ENCODE results near the gene KCNAB1. TPM values are rescaled to one million over a fixed set of nuclear protein-coding genes. Genes with fewer than 3 reads are reported as not detected.

Gene KCNAB1
- total and polyA plus RNA-seq, 2 of the 8 experiments (the other 6 are each of a cell fraction or from before 2014, with no cell fraction given), result 0.51 to 2.3 TPM

DNA sequence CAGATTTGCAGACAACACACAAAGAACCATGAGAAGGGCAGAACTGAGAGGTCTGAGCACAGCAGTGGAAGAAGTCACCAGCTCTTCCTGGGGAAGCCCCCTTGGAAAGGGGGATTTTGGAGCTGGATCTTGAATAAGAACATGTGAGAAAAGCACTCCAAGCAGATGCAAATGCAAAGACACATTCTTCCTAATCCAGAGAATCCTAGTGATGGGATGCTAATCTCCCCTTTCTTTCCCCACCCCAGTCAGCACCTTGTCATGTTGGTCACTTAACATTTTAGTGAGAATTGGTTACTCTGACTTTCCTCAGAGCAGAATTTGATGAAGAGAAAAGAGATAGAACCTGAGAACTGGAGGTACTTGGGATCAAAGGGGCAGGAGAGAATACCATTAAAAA is 286.0 kb downstream of the KCNAB1 start:
- Histone ChIP-seq H4K20me1 (replicated peaks in 1 of 2; ENCODE audit: control insufficient read depth in 1 of 2, insufficient read depth in 2 of 2, low read length in 2 of 2) (no peaks in the 10 kb centered on the region), H3K4me3 (ENCODE audit: extremely low read depth in 1 of 4, insufficient read depth in 2 of 4, low read depth in 3 of 4, low read length in 4 of 4) (no peak overlapping the region), H2AFZ (ENCODE audit: low read length) (peak overlapping the region; percentile 65), H4K5ac (ENCODE audit: insufficient read length, low read depth, low read length) (no peak overlapping the region), H3K4me1 (replicated peaks in 1 of 4; ENCODE audit: control insufficient read depth in 3 of 4, insufficient read depth in 4 of 4, low read length in 3 of 4) (peaks cover 0 to 2% (median 0%) of the 10 kb centered on the region in 4 experiments; a peak in 1 of 7 replicates), H3K36me3 (ENCODE audit: control insufficient read depth in 2 of 4, insufficient read depth in 4 of 4, low read length in 3 of 4) (no peaks in the 10 kb centered on the region), H3K27me3 (replicated peaks in 1 of 4; ENCODE audit: control insufficient read depth in 3 of 4, extremely low read depth in 1 of 4, insufficient read depth in 3 of 4, low read length in 3 of 4) (no peaks in the 10 kb centered on the region), H2BK12ac (ENCODE audit: low read depth, low read length) (no peak overlapping the region), H2BK5ac (ENCODE audit: low read depth, low read length) (no peak overlapping the region), H3K27ac (ENCODE audit: low read depth, low read length) (no peak overlapping the region; the same call in 1 of the 2 replicates), H3K14ac (ENCODE audit: insufficient read length) (no peak overlapping the region), H3K9ac (replicated peaks in 1 of 4; ENCODE audit: extremely low read depth in 1 of 4, low read depth in 3 of 4, low read length in 3 of 4) (no peak overlapping the region), H3K79me2 (ENCODE audit: control insufficient read depth in 1 of 2, insufficient read depth in 2 of 2, low read length in 2 of 2) (no peaks in the 10 kb centered on the region), H3K23me2 (ENCODE audit: low read depth, low read length) (no peaks in the 10 kb centered on the region), H3K79me1 (ENCODE audit: low read depth, low read length) (no peaks in the 10 kb centered on the region), H3K23ac (ENCODE audit: insufficient read length) (no peak overlapping the region), H2BK15ac (ENCODE audit: low read length) (0 out of 2 replicates have a peak overlapping the region, but pooled peaks have one; percentile 31), H2AK5ac (ENCODE audit: low read depth, low read length) (no peak overlapping the region), H3K4ac (replicated peaks; ENCODE audit: insufficient read length, low read depth, low read length) (no peak overlapping the region), H3K4me2 (ENCODE audit: insufficient read depth in 1 of 2, low read depth in 2 of 2, low read length in 2 of 2) (peak overlapping the region in 1 of 2 experiments; percentile 32; a peak in 1 of 4 replicates), H2BK120ac (replicated peaks; ENCODE audit: low read depth, low read length) (no peak overlapping the region), H2BK20ac (ENCODE audit: low read length) (no peak overlapping the region), H4K8ac (ENCODE audit: extremely low read depth, insufficient read depth, low read length) (no peak overlapping the region), H3K18ac (ENCODE audit: extremely low read depth, low read length) (no peak overlapping the region), H4K91ac (replicated peaks; ENCODE audit: insufficient read length, low read length) (no peak overlapping the region), H3K56ac (replicated peaks; ENCODE audit: insufficient read length, low read depth, low read length) (no peak overlapping the region), H3K9me3 (ENCODE audit: insufficient read depth in 2 of 2, low read depth in 1 of 2, low read length in 1 of 2) (no peaks in the 10 kb centered on the region)
- ChIA-PET CTCF (ENCODE audit: partially characterized antibody) (interaction anchor here (0.8 to 2.2 kb wide), 7 partner anchors 8 to 256 kb away, joined by 3 to 5 read pairs (median 4); no protein-coding TSS in a partner anchor), POLR2A (ENCODE audit: partially characterized antibody) (no interaction called here)
- DNase-seq (ENCODE audit: low read depth in 1 of 2, low spot score in 2 of 2), result peak in 1 of 2 experiments; percentile 5
- peak; percentile 19 for FAIRE-seq
- TF ChIP-seq POLR2A (IDR thresholded peaks at IDR 0.05; ENCODE audit: control extremely low read depth in 1 of 2, low read depth in 2 of 2, low read length in 2 of 2) (no peak), TEAD4 (IDR thresholded peaks at IDR 0.05; ENCODE audit: low read depth, low read length) (no peak), CHD2 (IDR thresholded peaks at IDR 0.05; ENCODE audit: low read length) (no peak), KDM5A (IDR thresholded peaks at IDR 0.05; ENCODE audit: low read length) (no peak), NANOG (IDR thresholded peaks at IDR 0.05; ENCODE audit: insufficient read depth, low read depth, low read length, poor library complexity, severe bottlenecking) (no peak), SAP30 (IDR thresholded peaks at IDR 0.05; ENCODE audit: insufficient read depth, insufficient replicate concordance, low read length) (no peak), HDAC2 (IDR thresholded peaks at IDR 0.05; ENCODE audit: borderline replicate concordance in 1 of 2, low read depth in 2 of 2, low read length in 2 of 2) (no peak), SP2 (IDR thresholded peaks at IDR 0.05; ENCODE audit: low read length) (no peak), SIN3A (conservative IDR thresholded peaks at IDR 0.05 in 1 of 2, IDR thresholded peaks at IDR 0.05 in 1 of 2; ENCODE audit: low read depth in 1 of 2, low read length in 2 of 2) (no peak), SP1 (IDR thresholded peaks at IDR 0.05; ENCODE audit: low read depth, low read length) (no peak), FOSL1 (IDR thresholded peaks at IDR 0.05; ENCODE audit: insufficient read depth, low read depth, low read length) (no peak), TAF1 (IDR thresholded peaks at IDR 0.05; ENCODE audit: low read depth, low read length) (no peak)
- TF ChIP-seq, protein P1, sequence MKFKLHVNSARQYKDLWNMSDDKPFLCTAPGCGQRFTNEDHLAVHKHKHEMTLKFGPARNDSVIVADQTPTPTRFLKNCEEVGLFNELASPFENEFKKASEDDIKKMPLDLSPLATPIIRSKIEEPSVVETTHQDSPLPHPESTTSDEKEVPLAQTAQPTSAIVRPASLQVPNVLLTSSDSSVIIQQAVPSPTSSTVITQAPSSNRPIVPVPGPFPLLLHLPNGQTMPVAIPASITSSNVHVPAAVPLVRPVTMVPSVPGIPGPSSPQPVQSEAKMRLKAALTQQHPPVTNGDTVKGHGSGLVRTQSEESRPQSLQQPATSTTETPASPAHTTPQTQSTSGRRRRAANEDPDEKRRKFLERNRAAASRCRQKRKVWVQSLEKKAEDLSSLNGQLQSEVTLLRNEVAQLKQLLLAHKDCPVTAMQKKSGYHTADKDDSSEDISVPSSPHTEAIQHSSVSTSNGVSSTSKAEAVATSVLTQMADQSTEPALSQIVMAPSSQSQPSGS (IDR thresholded peaks at IDR 0.05; ENCODE audit: low read length), result no peak

Data from H1 (cell line).